ENCODE results near the gene COL4A4.

COL4A4 gene

GRCh38 chr2:227030789-227031188 is 133.2 kb downstream of the COL4A4 start:
- DNase-seq (ENCODE audit: low read depth): no peak

- DNase-seq (ENCODE audit: low read depth): no peak
Measured at GRCh38 chr2:227029426-227030105, 134.4 kb downstream of the COL4A4 start.

- no peak for DNase-seq (ENCODE audit: low read depth)
Measured at GRCh38 chr2:227025510-227025909, 138.5 kb downstream of the COL4A4 start.

- DNase-seq (ENCODE audit: low read depth): no peak
Measured at GRCh38 chr2:227022608-227023007, 141.4 kb downstream of the COL4A4 start.

GRCh38 chr2:227020416-227020815 is 143.6 kb downstream of the COL4A4 start:
- DNase-seq (ENCODE audit: low read depth): no peak

- no peak for DNase-seq (ENCODE audit: low read depth)
Measured at GRCh38 chr2:227016894-227017293, 147.1 kb downstream of the COL4A4 start.

- DNase-seq (ENCODE audit: low read depth): no peak
Measured at GRCh38 chr2:227013881-227014280, 150.1 kb downstream of the COL4A4 start.

GRCh38 chr2:227013330-227013729 is 150.7 kb downstream of the COL4A4 start:
- DNase-seq (ENCODE audit: low read depth): no peak

- no peak for DNase-seq (ENCODE audit: low read depth)
Measured at GRCh38 chr2:227010433-227010832, 153.6 kb downstream of the COL4A4 start.

GRCh38 chr2:227007940-227008339 is 156.1 kb downstream of the COL4A4 start:
- DNase-seq (ENCODE audit: low read depth): no peak

GRCh38 chr2:227007148-227007547 is 156.9 kb downstream of the COL4A4 start:
- no peak for DNase-seq (ENCODE audit: low read depth)

GRCh38 chr2:227006189-227006897 is 157.7 kb downstream of the COL4A4 start:
- no peak for DNase-seq (ENCODE audit: low read depth)

- no peak for DNase-seq (ENCODE audit: low read depth)
Measured at GRCh38 chr2:227004482-227004881, 159.5 kb downstream of the COL4A4 start.

- DNase-seq (ENCODE audit: low read depth): no peak
Measured at GRCh38 chr2:227000123-227000522, 163.9 kb downstream of the COL4A4 start.

- DNase-seq (ENCODE audit: low read depth): no peak
Measured at GRCh38 chr2:226999661-227000060, 164.3 kb downstream of the COL4A4 start.

- no peak for DNase-seq (ENCODE audit: low read depth)
Measured at GRCh38 chr2:226995625-226996041, 168.4 kb downstream of the COL4A4 start.

- no peak for DNase-seq (ENCODE audit: low read depth)
Measured at GRCh38 chr2:226994775-226995174, 169.2 kb downstream of the COL4A4 start.

- DNase-seq (ENCODE audit: low read depth): no peak
Measured at GRCh38 chr2:226993171-226993570, 170.8 kb downstream of the COL4A4 start.

GRCh38 chr2:226991663-226992062 is 172.3 kb downstream of the COL4A4 start:
- no peak for DNase-seq (ENCODE audit: low read depth)

GRCh38 chr2:226985583-226985946 is 178.4 kb downstream of the COL4A4 start:
- no peak for DNase-seq (ENCODE audit: low read depth)

GRCh38 chr2:226984750-226985582 is 179.0 kb downstream of the COL4A4 start:
- no peak for DNase-seq (ENCODE audit: low read depth)

GRCh38 chr2:226983895-226984749 is 179.9 kb downstream of the COL4A4 start:
- no peak for DNase-seq (ENCODE audit: low read depth)

All from stimulated activated CD8-positive, alpha-beta memory T cell treated with anti-CD3 and anti-CD28 coated beads, Interleukin-15, amount 100 ng/mL, for 24 hours (primary cell).